Measurements from ENCODE around the gene SKAP1. TPM values are rescaled to one million over a fixed set of nuclear protein-coding genes. Genes with fewer than 3 reads are reported as not detected.

SKAP1 gene
- total and polyA plus RNA-seq, 2 of the 13 experiments (the other 11 are each of a cell fraction or from before 2014, with no cell fraction given) = 0.21 TPM; not detected in 1

GRCh38 chr17:48107137-48108055, 322.6 kb downstream of the SKAP1 start, which contains the start of gene SNX11 (continued):
- TF ChIP-seq EZH2 (conservative IDR thresholded peaks at IDR 0.05; ENCODE audit: low read depth, low read length) = no peak
- 0 out of 2 replicates have a peak, but pooled peaks have one; percentile 54 for TF ChIP-seq ZFP90 (CRISPR knock-in tag; IDR thresholded peaks at IDR 0.05; ENCODE audit: borderline replicate concordance)
- no peak for TF ChIP-seq ZNF780A (CRISPR knock-in tag; IDR thresholded peaks at IDR 0.05)
- peak; percentile 93 for TF ChIP-seq NFYC (CRISPR knock-in tag; IDR thresholded peaks at IDR 0.05)
- peak; percentile 37; the same call in 1 of the 2 replicates for TF ChIP-seq ZC3H13 (CRISPR knock-in tag; IDR thresholded peaks at IDR 0.05)
- no peak for TF ChIP-seq ISX (CRISPR knock-in tag; conservative IDR thresholded peaks at IDR 0.05)
- peak; percentile 4; the same call in 1 of the 2 replicates for TF ChIP-seq ZMYM3 (CRISPR knock-in tag; IDR thresholded peaks at IDR 0.05)
- peak; percentile 36; the same call in 1 of the 2 replicates for TF ChIP-seq DNMT3B (CRISPR knock-in tag; conservative IDR thresholded peaks at IDR 0.05)
- TF ChIP-seq, protein P1, sequence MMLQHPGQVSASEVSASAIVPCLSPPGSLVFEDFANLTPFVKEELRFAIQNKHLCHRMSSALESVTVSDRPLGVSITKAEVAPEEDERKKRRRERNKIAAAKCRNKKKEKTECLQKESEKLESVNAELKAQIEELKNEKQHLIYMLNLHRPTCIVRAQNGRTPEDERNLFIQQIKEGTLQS (CRISPR knock-in tag; IDR thresholded peaks at IDR 0.05) = no peak
- no peak for TF ChIP-seq ATF4 (CRISPR knock-in tag; IDR thresholded peaks at IDR 0.05)
- no peak for TF ChIP-seq SP140L (CRISPR knock-in tag; IDR thresholded peaks at IDR 0.05; ENCODE audit: borderline replicate concordance)
- TF ChIP-seq TFDP2 (CRISPR knock-in tag; IDR thresholded peaks at IDR 0.05) = peak; percentile 67; the same call in 1 of the 2 replicates
- no peak for TF ChIP-seq ATF7 (IDR thresholded peaks at IDR 0.05)
- peak; percentile 74; the same call in 1 of the 2 replicates for TF ChIP-seq ATF7 (CRISPR knock-in tag; IDR thresholded peaks at IDR 0.05)
- no peak for TF ChIP-seq DPF2 (CRISPR knock-in tag; IDR thresholded peaks at IDR 0.05; ENCODE audit: borderline replicate concordance, low read depth)
- no peak for TF ChIP-seq ZBTB43 (CRISPR knock-in tag; conservative IDR thresholded peaks at IDR 0.05)
- TF ChIP-seq, protein P2, sequence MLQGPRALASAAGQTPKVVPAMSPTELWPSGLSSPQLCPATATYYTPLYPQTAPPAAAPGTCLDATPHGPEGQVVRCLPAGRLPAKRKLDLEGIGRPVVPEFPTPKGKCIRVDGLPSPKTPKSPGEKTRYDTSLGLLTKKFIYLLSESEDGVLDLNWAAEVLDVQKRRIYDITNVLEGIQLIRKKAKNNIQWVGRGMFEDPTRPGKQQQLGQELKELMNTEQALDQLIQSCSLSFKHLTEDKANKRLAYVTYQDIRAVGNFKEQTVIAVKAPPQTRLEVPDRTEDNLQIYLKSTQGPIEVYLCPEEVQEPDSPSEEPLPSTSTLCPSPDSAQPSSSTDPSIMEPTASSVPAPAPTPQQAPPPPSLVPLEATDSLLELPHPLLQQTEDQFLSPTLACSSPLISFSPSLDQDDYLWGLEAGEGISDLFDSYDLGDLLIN (CRISPR knock-in tag; IDR thresholded peaks at IDR 0.05; ENCODE audit: borderline replicate concordance) = no peak; the same call in 1 of the 2 replicates
- TF ChIP-seq, protein P3, sequence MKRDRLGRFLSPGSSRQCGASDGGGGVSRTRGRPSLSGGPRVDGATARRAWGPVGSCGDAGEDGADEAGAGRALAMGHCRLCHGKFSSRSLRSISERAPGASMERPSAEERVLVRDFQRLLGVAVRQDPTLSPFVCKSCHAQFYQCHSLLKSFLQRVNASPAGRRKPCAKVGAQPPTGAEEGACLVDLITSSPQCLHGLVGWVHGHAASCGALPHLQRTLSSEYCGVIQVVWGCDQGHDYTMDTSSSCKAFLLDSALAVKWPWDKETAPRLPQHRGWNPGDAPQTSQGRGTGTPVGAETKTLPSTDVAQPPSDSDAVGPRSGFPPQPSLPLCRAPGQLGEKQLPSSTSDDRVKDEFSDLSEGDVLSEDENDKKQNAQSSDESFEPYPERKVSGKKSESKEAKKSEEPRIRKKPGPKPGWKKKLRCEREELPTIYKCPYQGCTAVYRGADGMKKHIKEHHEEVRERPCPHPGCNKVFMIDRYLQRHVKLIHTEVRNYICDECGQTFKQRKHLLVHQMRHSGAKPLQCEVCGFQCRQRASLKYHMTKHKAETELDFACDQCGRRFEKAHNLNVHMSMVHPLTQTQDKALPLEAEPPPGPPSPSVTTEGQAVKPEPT (CRISPR knock-in tag; IDR thresholded peaks at IDR 0.05; ENCODE audit: low read depth) = peak; percentile 89
- TF ChIP-seq ZNF251 (CRISPR knock-in tag; IDR thresholded peaks at IDR 0.05) = no peak
- 0 out of 2 replicates have a peak, but pooled peaks have one; percentile 24 for TF ChIP-seq NFKBIZ (CRISPR knock-in tag; IDR thresholded peaks at IDR 0.05)
- TF ChIP-seq, protein P4, sequence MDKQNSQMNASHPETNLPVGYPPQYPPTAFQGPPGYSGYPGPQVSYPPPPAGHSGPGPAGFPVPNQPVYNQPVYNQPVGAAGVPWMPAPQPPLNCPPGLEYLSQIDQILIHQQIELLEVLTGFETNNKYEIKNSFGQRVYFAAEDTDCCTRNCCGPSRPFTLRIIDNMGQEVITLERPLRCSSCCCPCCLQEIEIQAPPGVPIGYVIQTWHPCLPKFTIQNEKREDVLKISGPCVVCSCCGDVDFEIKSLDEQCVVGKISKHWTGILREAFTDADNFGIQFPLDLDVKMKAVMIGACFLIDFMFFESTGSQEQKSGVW (CRISPR knock-in tag; IDR thresholded peaks at IDR 0.05; ENCODE audit: borderline replicate concordance) = no peak

All from HepG2 (cell line).